MM.1S (cell line): Measurements from ENCODE around the gene TMCO4.
A peak's percentile ranks its signal among the peaks of the same experiment; 100 is the strongest.

Experiments used
- DNase-seq: peaks from one replicate; pipeline ENCODE4 v3.0.0-alpha.2; 2015
- H2AFZ ChIP-seq: fragments of 300-600 bp; sonication (generic); 2 replicates; pipeline ENCODE4 v1.6.0; 2016; ENCODE audit warnings: antibody characterized with exemption, low read length
- H3F3A ChIP-seq: fragments of 300-600 bp; sonication (generic); 2 replicates; pipeline ENCODE4 v1.6.1; 2016; ENCODE audit warnings: mild to moderate bottlenecking, antibody characterized with exemption, low read length, moderate library complexity, mixed read lengths; ENCODE audit not compliant: insufficient read depth
- H3K27ac ChIP-seq: fragments of 300-600 bp; sonication (generic); 2 replicates; pipeline ENCODE4 v1.5.1; 2016; ENCODE audit warnings: mild to moderate bottlenecking, low read length
- H3K27me3 ChIP-seq: fragments of 300-600 bp; sonication (generic); replicated peaks from 2 replicates; pipeline ENCODE4 v1.6.0; 2016; ENCODE audit warnings: low read length; ENCODE audit not compliant: insufficient read depth
- H3K36me3 ChIP-seq: fragments of 300-600 bp; sonication (generic); replicated peaks from 2 replicates; pipeline ENCODE4 v1.6.1; 2016; ENCODE audit warnings: mild to moderate bottlenecking, low read length, mixed read lengths; ENCODE audit not compliant: insufficient read depth
- H3K4me1 ChIP-seq: fragments of 300-600 bp; sonication (generic); 2 replicates; pipeline ENCODE4 v1.6.1; 2016; ENCODE audit warnings: low read length, mixed read lengths
- H3K4me2 ChIP-seq: fragments of 300-600 bp; sonication (generic); 2 replicates; pipeline ENCODE4 v1.6.0; 2016; ENCODE audit warnings: low read depth, low read length
- H3K4me3 ChIP-seq: fragments of 300-600 bp; sonication (generic); 2 replicates; pipeline ENCODE4 v1.5.1; 2016; ENCODE audit warnings: low read length, mixed read lengths
- H3K79me2 ChIP-seq: fragments of 300-600 bp; sonication (generic); 2 replicates; pipeline ENCODE4 v1.6.1; 2016; ENCODE audit warnings: mixed run types, low read length, mixed read lengths
- H3K9ac ChIP-seq: fragments of 300-600 bp; sonication (generic); 2 replicates; pipeline ENCODE4 v1.6.1; 2016; ENCODE audit warnings: low read length, mixed read lengths
- H3K9me2 ChIP-seq: fragments of 300-600 bp; sonication (generic); replicated peaks from 2 replicates; pipeline ENCODE4 v1.6.1; 2016; ENCODE audit warnings: mild to moderate bottlenecking, low read length, mixed read lengths; ENCODE audit not compliant: insufficient read depth
- H3K9me3 ChIP-seq: fragments of 300-600 bp; sonication (generic); replicated peaks from 2 replicates; pipeline ENCODE4 v1.6.1; 2016; ENCODE audit warnings: mild to moderate bottlenecking, low read length, mixed read lengths; ENCODE audit not compliant: insufficient read depth
- H4K20me1 ChIP-seq: fragments of 300-600 bp; sonication (generic); 2 replicates; pipeline ENCODE4 v1.6.1; 2016; ENCODE audit warnings: mild to moderate bottlenecking, low read length, moderate library complexity, mixed read lengths; ENCODE audit not compliant: insufficient read depth
- EZH2 ChIP-seq: fragments of 300-600 bp; sonication (generic); optimal IDR thresholded peaks from 2 replicates; pipeline ENCODE3; 2017; ENCODE audit warnings: low read depth, mild to moderate bottlenecking, antibody characterized with exemption, low read length, mixed read lengths
- EZH2phosphoT487 ChIP-seq: fragments of 300-600 bp; sonication (generic); IDR thresholded peaks from 2 replicates; pipeline ENCODE4 v1.6.1; 2018; ENCODE audit warnings: antibody characterized with exemption, low read length
- TF ChIP-seq, protein P1 (sequence below): fragments of 300-600 bp; sonication (generic); IDR thresholded peaks from 2 replicates; pipeline ENCODE4 v1.5.1; 2016; ENCODE audit warnings: antibody characterized with exemption, low read length, mixed read lengths

TMCO4 gene

DNA sequence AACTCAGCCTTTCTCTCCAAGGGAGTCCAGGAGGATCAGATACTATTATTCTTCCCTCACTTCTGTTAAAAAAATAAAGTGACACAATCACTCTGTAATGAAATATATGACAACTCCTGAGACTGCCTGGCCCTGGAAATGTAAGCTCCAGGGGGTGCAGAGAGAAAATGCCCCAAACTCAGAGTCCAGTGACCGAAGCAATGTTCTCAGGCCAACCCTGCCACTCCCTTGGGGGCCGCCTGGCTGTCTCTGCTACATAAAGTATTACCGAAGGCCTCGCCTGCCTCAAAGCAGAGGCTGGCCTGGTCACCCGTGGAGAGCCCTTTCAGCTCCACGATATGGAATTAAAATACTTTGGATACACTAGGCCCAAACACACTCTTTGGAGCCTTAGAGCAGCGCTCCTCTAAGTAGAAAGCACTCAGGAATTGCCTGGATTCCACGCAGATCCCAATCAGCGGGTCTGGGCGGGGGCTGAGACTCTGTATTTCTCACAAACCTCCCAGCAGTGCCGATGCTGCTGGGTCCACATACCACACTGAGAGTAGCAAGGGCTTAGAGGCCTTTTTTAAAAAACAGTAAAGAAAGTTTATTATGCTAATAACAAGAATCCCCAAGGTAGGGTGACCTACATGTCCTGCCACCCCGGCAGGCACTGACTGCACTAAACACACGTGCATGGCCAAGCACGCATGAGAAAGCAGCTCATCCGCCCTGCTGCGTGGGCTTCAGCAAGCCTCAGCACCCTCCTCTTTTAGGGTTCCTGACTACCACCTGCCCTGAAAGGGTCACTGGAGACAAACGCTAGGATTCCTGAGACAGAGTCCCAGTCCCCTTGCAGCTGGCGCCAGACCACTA lies 31.1 kb downstream of the TMCO4 start:
- no peaks in the 10 kb centered on the region for H3K27me3 ChIP-seq
- H3K27ac ChIP-seq: no peak overlapping the region
- no peak overlapping the region for H3K9ac ChIP-seq
- H3K4me1 ChIP-seq: peaks cover 13% of the 10 kb centered on the region; the same call in 1 of the 2 replicates
- no peaks in the 10 kb centered on the region for H3K9me3 ChIP-seq
- H3K79me2 ChIP-seq: no peaks in the 10 kb centered on the region
- no peaks in the 10 kb centered on the region for H4K20me1 ChIP-seq
- 0 out of 2 replicates have a peak, but pooled peaks cover 2% of the 10 kb centered on the region for H3F3A ChIP-seq
- H3K4me3 ChIP-seq: no peak overlapping the region
- no peaks in the 10 kb centered on the region for H3K36me3 ChIP-seq
- no peak for DNase-seq
- TF ChIP-seq EZH2phosphoT487: no peak
- TF ChIP-seq, protein P1, sequence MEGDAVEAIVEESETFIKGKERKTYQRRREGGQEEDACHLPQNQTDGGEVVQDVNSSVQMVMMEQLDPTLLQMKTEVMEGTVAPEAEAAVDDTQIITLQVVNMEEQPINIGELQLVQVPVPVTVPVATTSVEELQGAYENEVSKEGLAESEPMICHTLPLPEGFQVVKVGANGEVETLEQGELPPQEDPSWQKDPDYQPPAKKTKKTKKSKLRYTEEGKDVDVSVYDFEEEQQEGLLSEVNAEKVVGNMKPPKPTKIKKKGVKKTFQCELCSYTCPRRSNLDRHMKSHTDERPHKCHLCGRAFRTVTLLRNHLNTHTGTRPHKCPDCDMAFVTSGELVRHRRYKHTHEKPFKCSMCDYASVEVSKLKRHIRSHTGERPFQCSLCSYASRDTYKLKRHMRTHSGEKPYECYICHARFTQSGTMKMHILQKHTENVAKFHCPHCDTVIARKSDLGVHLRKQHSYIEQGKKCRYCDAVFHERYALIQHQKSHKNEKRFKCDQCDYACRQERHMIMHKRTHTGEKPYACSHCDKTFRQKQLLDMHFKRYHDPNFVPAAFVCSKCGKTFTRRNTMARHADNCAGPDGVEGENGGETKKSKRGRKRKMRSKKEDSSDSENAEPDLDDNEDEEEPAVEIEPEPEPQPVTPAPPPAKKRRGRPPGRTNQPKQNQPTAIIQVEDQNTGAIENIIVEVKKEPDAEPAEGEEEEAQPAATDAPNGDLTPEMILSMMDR: no peak
- no peak for TF ChIP-seq EZH2
- no peaks in the 10 kb centered on the region for H3K9me2 ChIP-seq
- no peak overlapping the region for H2AFZ ChIP-seq
- no peak overlapping the region for H3K4me2 ChIP-seq

DNA sequence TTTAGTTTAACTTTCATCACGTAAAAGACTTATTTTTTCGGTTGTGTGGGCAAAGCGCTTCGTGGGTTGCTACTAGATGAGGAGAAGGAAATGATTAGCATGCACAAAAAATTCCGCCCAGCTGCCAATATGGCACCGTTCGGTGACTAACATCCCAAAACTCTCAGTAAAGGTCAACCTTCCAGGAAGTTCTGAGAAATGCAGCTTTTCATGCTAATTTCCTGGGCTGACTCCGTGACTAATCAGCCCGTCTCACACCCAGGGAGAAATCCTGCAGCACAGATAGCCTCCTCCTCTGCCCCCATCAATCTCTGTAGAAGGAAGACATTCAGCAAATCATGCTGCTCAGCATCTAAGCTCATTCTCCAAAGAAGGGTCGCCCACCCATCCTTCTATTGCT lies 34.1 kb downstream of the TMCO4 start:
- no peaks in the 10 kb centered on the region for H3K36me3 ChIP-seq
- H3K9ac ChIP-seq: no peak overlapping the region
- H3K27me3 ChIP-seq: no peaks in the 10 kb centered on the region
- no peaks in the 10 kb centered on the region for H3K79me2 ChIP-seq
- H3K4me3 ChIP-seq: no peak overlapping the region
- H3F3A ChIP-seq: 0 out of 2 replicates have a peak, but pooled peaks cover 2% of the 10 kb centered on the region
- peaks cover 13% of the 10 kb centered on the region; the same call in 1 of the 2 replicates for H3K4me1 ChIP-seq
- H3K27ac ChIP-seq: no peak overlapping the region; the same call in 1 of the 2 replicates
- H3K9me2 ChIP-seq: no peaks in the 10 kb centered on the region
- H3K9me3 ChIP-seq: no peaks in the 10 kb centered on the region
- no peaks in the 10 kb centered on the region for H4K20me1 ChIP-seq
- DNase-seq: no peak
- TF ChIP-seq, protein P1: no peak
- no peak for TF ChIP-seq EZH2
- no peak for TF ChIP-seq EZH2phosphoT487
- no peak overlapping the region for H3K4me2 ChIP-seq
- no peak overlapping the region for H2AFZ ChIP-seq

DNA sequence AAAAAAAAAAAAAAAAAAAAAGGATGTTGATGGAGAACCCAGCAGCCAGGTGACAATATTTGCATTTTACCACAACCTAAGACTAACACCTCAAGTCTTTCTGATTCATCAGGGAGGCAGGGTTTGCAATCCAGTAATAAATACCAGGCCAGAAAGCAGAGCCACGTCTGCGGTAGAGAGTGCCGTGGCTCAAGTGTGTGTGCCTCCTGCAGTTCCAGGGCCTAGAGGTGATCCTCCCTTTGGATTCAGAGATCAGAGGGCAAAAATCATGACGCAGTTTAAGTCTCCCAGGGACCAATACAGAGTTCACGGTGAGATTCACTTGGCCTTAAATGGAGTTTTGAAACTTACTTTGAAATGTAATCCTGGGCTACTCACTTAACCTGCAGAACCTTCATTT lies 34.9 kb downstream of the TMCO4 start:
- Histone ChIP-seq H3K9me2 (no peaks in the 10 kb centered on the region), H3K4me1 (peaks cover 14% of the 10 kb centered on the region), H3K27me3 (no peaks in the 10 kb centered on the region), H3K79me2 (no peaks in the 10 kb centered on the region), H3F3A (peaks cover 2% of the 10 kb centered on the region; the same call in 1 of the 2 replicates), H4K20me1 (no peaks in the 10 kb centered on the region), H3K27ac (peak overlapping the region; percentile 43; the same call in 1 of the 2 replicates), H3K9me3 (no peaks in the 10 kb centered on the region), H2AFZ (no peak overlapping the region), H3K36me3 (no peaks in the 10 kb centered on the region), H3K4me2 (no peak overlapping the region), H3K9ac (no peak overlapping the region), H3K4me3 (no peak overlapping the region)
- no peak for TF ChIP-seq EZH2phosphoT487
- no peak for TF ChIP-seq EZH2
- TF ChIP-seq, protein P1: no peak
- DNase-seq: peak; percentile 45
